HL-60 (cell line): ENCODE measurements around the gene UFD1.

Experiments
- POLR2AphosphoS5 ChIP-seq: IDR thresholded peaks from 2 replicates; pipeline ENCODE4 v1.6.1; 2012; ENCODE audit warnings: low read depth
- SPI1 ChIP-seq: IDR thresholded peaks from 2 replicates; pipeline ENCODE4 v1.6.1; 2012; ENCODE audit warnings: low read depth, mild to moderate bottlenecking, borderline replicate concordance
- TF ChIP-seq, protein P1 (sequence below): IDR thresholded peaks from one replicate; pipeline ENCODE4 v1.5.1; 2011; ENCODE audit warnings: low read length, control low read depth, inconsistent platforms; ENCODE audit not compliant: insufficient read depth
- TF ChIP-seq, protein P2 (sequence below): IDR thresholded peaks from 2 replicates; pipeline ENCODE4 v1.6.1; 2012; ENCODE audit warnings: low read depth; ENCODE audit not compliant: insufficient replicate concordance

DNA sequence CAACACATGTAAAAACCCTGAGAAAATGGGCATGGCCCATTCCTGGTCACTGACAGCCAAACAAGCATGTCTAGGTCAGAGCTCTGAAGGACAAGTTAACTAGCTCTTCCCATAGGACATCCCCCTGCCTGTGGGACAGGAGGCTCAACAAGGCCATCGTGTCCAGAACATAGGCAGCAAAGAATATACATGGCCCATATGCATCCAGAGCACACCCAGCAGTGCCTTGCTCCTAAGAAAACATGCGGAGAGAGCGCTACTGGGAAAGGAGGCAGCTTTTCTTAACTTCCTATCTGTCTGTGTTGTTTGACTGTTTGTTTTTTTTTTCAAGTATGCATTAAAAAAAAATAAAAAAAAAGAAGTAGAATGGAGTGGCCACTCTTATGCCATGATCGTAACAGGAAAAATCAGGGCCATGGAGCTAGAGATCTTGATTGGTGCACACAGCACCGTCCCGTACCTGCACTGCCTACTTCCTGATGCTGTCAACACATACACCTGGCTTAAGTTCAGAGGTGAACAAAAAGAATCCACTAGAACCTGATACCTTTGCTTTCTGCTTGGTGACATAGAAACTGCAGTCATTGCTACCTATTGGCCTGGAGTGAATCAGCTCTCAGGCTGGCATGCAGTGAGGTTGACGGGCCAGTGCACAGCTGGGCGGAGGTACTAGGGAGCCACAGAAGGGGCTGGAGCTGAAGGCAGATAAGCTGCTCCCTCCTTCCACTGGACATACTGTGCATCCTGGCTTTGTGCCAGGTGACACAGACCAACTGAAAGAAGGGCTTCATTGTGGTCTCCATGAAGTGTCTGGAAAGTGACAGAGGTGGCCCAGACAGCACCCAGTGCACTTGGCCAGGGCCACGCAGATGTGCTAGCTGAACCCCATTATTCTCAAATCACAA lies 11.9 kb downstream of the UFD1 start:
- TF ChIP-seq POLR2AphosphoS5 = no peak
- TF ChIP-seq, protein P1, sequence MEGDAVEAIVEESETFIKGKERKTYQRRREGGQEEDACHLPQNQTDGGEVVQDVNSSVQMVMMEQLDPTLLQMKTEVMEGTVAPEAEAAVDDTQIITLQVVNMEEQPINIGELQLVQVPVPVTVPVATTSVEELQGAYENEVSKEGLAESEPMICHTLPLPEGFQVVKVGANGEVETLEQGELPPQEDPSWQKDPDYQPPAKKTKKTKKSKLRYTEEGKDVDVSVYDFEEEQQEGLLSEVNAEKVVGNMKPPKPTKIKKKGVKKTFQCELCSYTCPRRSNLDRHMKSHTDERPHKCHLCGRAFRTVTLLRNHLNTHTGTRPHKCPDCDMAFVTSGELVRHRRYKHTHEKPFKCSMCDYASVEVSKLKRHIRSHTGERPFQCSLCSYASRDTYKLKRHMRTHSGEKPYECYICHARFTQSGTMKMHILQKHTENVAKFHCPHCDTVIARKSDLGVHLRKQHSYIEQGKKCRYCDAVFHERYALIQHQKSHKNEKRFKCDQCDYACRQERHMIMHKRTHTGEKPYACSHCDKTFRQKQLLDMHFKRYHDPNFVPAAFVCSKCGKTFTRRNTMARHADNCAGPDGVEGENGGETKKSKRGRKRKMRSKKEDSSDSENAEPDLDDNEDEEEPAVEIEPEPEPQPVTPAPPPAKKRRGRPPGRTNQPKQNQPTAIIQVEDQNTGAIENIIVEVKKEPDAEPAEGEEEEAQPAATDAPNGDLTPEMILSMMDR = no peak
- TF ChIP-seq, protein P2, sequence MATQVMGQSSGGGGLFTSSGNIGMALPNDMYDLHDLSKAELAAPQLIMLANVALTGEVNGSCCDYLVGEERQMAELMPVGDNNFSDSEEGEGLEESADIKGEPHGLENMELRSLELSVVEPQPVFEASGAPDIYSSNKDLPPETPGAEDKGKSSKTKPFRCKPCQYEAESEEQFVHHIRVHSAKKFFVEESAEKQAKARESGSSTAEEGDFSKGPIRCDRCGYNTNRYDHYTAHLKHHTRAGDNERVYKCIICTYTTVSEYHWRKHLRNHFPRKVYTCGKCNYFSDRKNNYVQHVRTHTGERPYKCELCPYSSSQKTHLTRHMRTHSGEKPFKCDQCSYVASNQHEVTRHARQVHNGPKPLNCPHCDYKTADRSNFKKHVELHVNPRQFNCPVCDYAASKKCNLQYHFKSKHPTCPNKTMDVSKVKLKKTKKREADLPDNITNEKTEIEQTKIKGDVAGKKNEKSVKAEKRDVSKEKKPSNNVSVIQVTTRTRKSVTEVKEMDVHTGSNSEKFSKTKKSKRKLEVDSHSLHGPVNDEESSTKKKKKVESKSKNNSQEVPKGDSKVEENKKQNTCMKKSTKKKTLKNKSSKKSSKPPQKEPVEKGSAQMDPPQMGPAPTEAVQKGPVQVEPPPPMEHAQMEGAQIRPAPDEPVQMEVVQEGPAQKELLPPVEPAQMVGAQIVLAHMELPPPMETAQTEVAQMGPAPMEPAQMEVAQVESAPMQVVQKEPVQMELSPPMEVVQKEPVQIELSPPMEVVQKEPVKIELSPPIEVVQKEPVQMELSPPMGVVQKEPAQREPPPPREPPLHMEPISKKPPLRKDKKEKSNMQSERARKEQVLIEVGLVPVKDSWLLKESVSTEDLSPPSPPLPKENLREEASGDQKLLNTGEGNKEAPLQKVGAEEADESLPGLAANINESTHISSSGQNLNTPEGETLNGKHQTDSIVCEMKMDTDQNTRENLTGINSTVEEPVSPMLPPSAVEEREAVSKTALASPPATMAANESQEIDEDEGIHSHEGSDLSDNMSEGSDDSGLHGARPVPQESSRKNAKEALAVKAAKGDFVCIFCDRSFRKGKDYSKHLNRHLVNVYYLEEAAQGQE = no peak
- TF ChIP-seq SPI1 = no peak
